Esophagus muscularis mucosa (tissue), 4 donors: Measurements from ENCODE around the gene CLDN15. TPM values are rescaled to one million over a fixed set of nuclear protein-coding genes. Genes with fewer than 3 reads are reported as not detected.

ENCODE experiments used
- DNase-seq: peaks from one replicate; pipeline ENCODE4 v3.0.0-alpha.2; 2017; ENCODE audit errors: extremely low spot score
- H3K27ac ChIP-seq, 4 donors: fragments of 200-600 bp; sonication (generic); replicated peaks in 1 of 4; 1 replicate in 3 of 4; 2 replicates in 1 of 4; pipeline ENCODE4 v1.5.1; 2016 to 2019; ENCODE audit warnings: mild to moderate bottlenecking in 1 of 4
- H3K27me3 ChIP-seq, 4 donors: fragments of 200-600 bp; sonication (generic); one replicate each; pipeline versions ENCODE4 v1.5.1 to v1.6.0; 2016 to 2019
- H3K36me3 ChIP-seq, 4 donors: fragments of 200-600 bp; sonication (generic); one replicate each; pipeline ENCODE4 v1.5.1; 2016 to 2019
- H3K4me1 ChIP-seq, 4 donors: fragments of 200-600 bp; sonication (generic); one replicate each; pipeline ENCODE4 v1.5.1; 2016 to 2019
- H3K4me3 ChIP-seq, 4 donors: fragments of 200-600 bp; sonication (generic); 1 replicate in 2 of 4; 2 replicates in 2 of 4; pipeline ENCODE4 v1.5.1; 2016 to 2019; ENCODE audit warnings: mild to moderate bottlenecking in 4 of 4, moderate library complexity in 1 of 4
- H3K9me3 ChIP-seq, 4 donors: fragments of 200-600 bp; sonication (generic); 1 replicate in 3 of 4; 2 replicates in 1 of 4; pipeline ENCODE4 v1.5.1; 2016 to 2019
- CTCF ChIP-seq, 3 experiments: fragments of 200-600 bp in 2 of 3; fragments of 450-650 bp in 1 of 3; sonication (generic) in 2 of 3; IDR thresholded peaks; one replicate each; pipeline ENCODE4 v1.5.1; 2017 to 2019; ENCODE audit warnings: antibody characterized with exemption in 3 of 3, mild to moderate bottlenecking in 2 of 3, moderate library complexity in 1 of 3
- EP300 ChIP-seq: sonication (generic); formaldehyde crosslinking; IDR thresholded peaks from one replicate; pipeline ENCODE4 v1.6.1; 2017; ENCODE audit warnings: antibody characterized with exemption
- POLR2A ChIP-seq: fragments of 450-650 bp; IDR thresholded peaks from one replicate; pipeline ENCODE4 v1.6.1; 2017; ENCODE audit warnings: antibody characterized with exemption, moderate library complexity, mild to moderate bottlenecking, low read depth
- POLR2AphosphoS5 ChIP-seq, 2 donors: sonication (generic); formaldehyde crosslinking; IDR thresholded peaks; one replicate each; pipeline ENCODE4 v1.6.1; 2017; ENCODE audit warnings: antibody characterized with exemption in 2 of 2
- WGBS: methylation state at CpG from one replicate; pipeline ENCODE4 v1.1.5; 2018; 5-methylcytosine and 5-hydroxymethylcytosine counted together
- intact Hi-C: fragments of 100-400 bp; cut with DNase I; formaldehyde crosslinking; loops from one replicate; pipeline ENCODE4 v1.15.1; 2023
- total RNA-seq, 4 donors: library from RNA; depleted of rRNA; stranded (reverse); fragments of >200 nt; gene quantifications; one replicate each; pipeline versions ENCODE4 v1.1.0 to v1.2.1, GENCODE V29; 2016

The CLDN15 gene
- total RNA-seq, 4 donors from 2014 or later, result 5.3 to 9.1 (median 6.4) TPM

DNA sequence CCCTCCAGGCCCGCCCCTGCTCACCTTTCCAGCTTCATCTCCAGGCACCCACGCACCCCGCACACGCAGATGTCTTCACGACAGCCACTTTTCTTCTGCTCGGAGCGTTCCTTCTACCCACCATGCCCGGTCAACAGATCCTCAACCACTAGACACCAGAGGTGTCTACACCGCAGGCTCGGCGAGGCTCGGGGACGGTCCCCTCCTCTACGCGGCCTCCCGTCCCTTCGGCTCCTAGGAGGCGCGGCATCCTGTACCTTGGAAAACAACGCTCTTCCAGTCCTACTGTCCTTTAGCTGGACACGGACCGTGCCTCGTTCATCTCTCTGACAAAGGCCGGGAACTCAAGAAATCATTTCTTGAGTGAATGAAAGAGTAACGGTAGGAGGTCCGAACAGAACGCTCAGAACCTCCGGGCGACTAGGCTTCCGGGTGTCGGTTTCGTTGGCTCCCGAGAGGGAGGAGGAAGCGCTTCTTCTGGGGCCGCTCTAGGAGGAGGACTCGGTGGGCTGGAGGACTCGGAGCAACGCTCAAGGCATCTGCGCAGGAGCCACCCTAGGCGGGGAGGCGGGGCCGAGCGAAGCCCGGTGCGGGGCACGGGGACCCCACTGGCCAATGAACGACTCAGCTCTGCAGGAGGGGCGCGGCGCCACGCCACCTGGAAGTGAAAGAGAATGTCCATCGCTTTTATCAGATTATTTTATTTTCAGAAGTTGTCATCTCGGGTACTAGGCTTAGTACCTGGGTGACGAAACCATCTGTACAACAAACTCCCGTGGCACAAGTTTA is 14.5 kb upstream of the CLDN15 start:
- peak; percentile 98 for DNase-seq
- peaks cover 16 to 24% (median 20%) of the 10 kb centered on the region in 4 donors for H3K4me1 ChIP-seq
- intact Hi-C loops, result no loop called here

GRCh38 chr7:101250324-101250723 is 12.7 kb upstream of the CLDN15 start:
- intact Hi-C loops, result no loop called here

More for the DNA sequence above, 14.5 kb upstream of the CLDN15 start:
- peak in 1 of 3 experiments; percentile 17 for TF ChIP-seq CTCF (IDR thresholded peaks at IDR 0.05)
- TF ChIP-seq EP300, result no peak
- peak; percentile 79 to 82 for TF ChIP-seq POLR2AphosphoS5 (IDR thresholded peaks at IDR 0.05)
- H3K27me3 ChIP-seq, result peaks cover 0 to 6% (median 0%) of the 10 kb centered on the region in 4 donors
- under 1% methylated on average over 28 of the region's 55 CpGs for WGBS
- H3K4me3 ChIP-seq, result peak overlapping the region; percentile 69 to 86 (median 76)
- H3K36me3 ChIP-seq, result peaks cover 0 to 29% (median 20%) of the 10 kb centered on the region in 4 donors
- H3K9me3 ChIP-seq, result no peaks in the 10 kb centered on the region
- peak overlapping the region; percentile 71 to 81 (median 74) for H3K27ac ChIP-seq

DNA sequence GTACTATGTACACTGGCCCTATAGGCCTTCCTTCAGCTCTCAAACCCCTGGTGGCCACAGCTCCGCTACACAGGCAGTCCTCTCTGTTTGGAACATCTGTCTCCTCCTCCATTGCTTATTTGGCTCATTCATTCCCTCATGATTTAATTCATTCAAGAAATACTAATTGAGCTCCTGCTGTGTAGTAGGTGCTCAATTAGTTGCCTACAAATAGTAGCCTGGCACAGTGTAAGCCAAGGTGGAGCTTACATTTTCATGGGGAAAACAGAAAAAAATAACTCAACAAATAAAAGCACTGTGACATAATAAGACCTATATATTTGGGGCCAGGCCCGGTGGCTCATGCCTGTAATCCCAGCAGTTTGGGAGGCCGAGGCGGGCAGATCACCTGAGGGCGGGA is 10.7 kb upstream of the CLDN15 start:
- H3K9me3 ChIP-seq, result no peaks in the 10 kb centered on the region
- no peak for DNase-seq
- H3K36me3 ChIP-seq, result peaks cover 0 to 31% (median 21%) of the 10 kb centered on the region in 4 donors
- no peak overlapping the region for H3K27ac ChIP-seq
- no peak overlapping the region for H3K4me3 ChIP-seq
- peaks cover 36 to 53% (median 48%) of the 10 kb centered on the region in 4 donors for H3K4me1 ChIP-seq
- TF ChIP-seq POLR2A, result no peak
- no peak for TF ChIP-seq POLR2AphosphoS5 (IDR thresholded peaks at IDR 0.05)
- no peak for TF ChIP-seq CTCF (IDR thresholded peaks at IDR 0.05)
- no peak for TF ChIP-seq EP300
- H3K27me3 ChIP-seq, result no peaks in the 10 kb centered on the region
- WGBS, result 94% methylated on average over 5 of the region's 5 CpGs
- intact Hi-C loops, result no loop called here

More at GRCh38 chr7:101250324-101250723, 12.7 kb upstream of the CLDN15 start:
- no peak for TF ChIP-seq EP300
- no peak for TF ChIP-seq CTCF (IDR thresholded peaks at IDR 0.05)
- TF ChIP-seq POLR2AphosphoS5 (IDR thresholded peaks at IDR 0.05), result no peak
- TF ChIP-seq POLR2A, result no peak
- DNase-seq, result no peak
- H3K4me3 ChIP-seq, result no peak overlapping the region
- no peaks in the 10 kb centered on the region for H3K27me3 ChIP-seq
- no peak overlapping the region for H3K27ac ChIP-seq
- H3K36me3 ChIP-seq, result peaks cover 0 to 31% (median 21%) of the 10 kb centered on the region in 4 donors
- H3K4me1 ChIP-seq, result peaks cover 26 to 39% (median 35%) of the 10 kb centered on the region in 4 donors
- 99% methylated on average over 3 of the region's 3 CpGs for WGBS
- H3K9me3 ChIP-seq, result no peaks in the 10 kb centered on the region

DNA sequence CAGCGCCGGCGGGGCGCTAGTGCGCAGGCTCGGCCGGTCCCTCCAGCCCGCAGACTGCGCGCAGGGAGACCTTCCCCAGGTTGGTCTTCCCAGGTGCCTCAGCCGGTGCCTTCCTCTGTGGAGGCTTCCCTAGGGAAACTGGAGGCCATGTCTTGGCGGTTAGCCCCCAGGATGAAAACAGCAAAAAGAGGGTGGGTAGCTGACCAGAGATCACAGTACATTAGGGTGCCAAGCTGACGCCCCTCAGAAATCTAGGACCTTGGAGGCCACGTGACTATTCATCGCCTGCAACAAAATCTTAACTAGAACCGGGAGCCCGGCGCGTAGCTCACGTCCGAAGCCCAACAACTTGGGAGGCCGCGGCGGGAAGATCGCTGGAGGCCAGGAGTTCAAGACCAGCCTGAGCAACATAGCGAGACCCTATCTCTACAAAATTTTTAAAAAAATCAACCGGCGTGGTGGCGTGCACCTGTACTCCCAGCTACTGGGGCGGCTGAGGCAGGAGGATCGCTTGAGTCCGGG is 7.6 kb upstream of the CLDN15 start:
- no peaks in the 10 kb centered on the region for H3K27me3 ChIP-seq
- peaks cover 0 to 37% (median 28%) of the 10 kb centered on the region in 4 donors for H3K36me3 ChIP-seq
- H3K9me3 ChIP-seq, result no peaks in the 10 kb centered on the region
- peak overlapping the region; percentile 87 to 98 (median 97) for H3K27ac ChIP-seq
- H3K4me3 ChIP-seq, result peak overlapping the region; percentile 59 to 90 (median 75)
- DNase-seq, result no peak
- no peak for TF ChIP-seq POLR2A
- no peak for TF ChIP-seq CTCF (IDR thresholded peaks at IDR 0.05)
- TF ChIP-seq POLR2AphosphoS5 (IDR thresholded peaks at IDR 0.05), result no peak
- no peak for TF ChIP-seq EP300
- intact Hi-C loops, result loop anchor here (2.0 kb wide), 1 partner anchor 28 kb away; the partner anchor contains the start of gene PLOD3
- H3K4me1 ChIP-seq, result peaks cover 44 to 55% (median 55%) of the 10 kb centered on the region in 4 donors
- WGBS, result 38% methylated on average over 22 of the region's 32 CpGs
